ENCODE results near the gene ATP9B.

GRCh38 chr18:79068341-79068936 is 755 bp upstream of the ATP9B start:
- TF ChIP-seq EZH2 (IDR thresholded peaks at IDR 0.05; ENCODE audit: insufficient read depth, low read length), result no peak
- TF ChIP-seq, protein P1, sequence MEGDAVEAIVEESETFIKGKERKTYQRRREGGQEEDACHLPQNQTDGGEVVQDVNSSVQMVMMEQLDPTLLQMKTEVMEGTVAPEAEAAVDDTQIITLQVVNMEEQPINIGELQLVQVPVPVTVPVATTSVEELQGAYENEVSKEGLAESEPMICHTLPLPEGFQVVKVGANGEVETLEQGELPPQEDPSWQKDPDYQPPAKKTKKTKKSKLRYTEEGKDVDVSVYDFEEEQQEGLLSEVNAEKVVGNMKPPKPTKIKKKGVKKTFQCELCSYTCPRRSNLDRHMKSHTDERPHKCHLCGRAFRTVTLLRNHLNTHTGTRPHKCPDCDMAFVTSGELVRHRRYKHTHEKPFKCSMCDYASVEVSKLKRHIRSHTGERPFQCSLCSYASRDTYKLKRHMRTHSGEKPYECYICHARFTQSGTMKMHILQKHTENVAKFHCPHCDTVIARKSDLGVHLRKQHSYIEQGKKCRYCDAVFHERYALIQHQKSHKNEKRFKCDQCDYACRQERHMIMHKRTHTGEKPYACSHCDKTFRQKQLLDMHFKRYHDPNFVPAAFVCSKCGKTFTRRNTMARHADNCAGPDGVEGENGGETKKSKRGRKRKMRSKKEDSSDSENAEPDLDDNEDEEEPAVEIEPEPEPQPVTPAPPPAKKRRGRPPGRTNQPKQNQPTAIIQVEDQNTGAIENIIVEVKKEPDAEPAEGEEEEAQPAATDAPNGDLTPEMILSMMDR (IDR thresholded peaks at IDR 0.05; ENCODE audit: insufficient read depth, low read depth, low read length), result no peak

All from astrocyte (in vitro differentiated cells and primary cell).